ENCODE data around the gene PTPN3.
A peak's percentile ranks its signal among the peaks of the same experiment; 100 is the strongest.

The PTPN3 gene

DNA sequence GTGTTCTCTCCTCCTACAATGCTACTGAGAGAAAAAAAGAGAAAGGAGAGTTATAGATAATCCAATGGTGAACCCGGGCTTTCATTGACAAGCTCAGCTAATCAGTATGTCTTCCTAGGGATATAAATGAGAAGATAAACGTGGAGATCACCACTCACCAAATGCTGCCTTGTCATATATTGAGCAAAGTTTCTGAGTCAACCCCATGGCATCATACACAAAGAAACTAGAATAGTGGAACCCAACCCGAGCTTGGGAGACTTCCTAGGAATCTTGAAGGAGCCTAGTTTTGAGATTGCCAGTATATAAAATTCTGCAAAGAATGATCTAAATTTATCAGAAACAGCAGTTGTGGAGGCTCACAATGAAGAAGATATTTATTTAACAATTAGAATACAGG, 47.8 kb downstream of the PTPN3 start:
- DNase-seq: no peak

DNA sequence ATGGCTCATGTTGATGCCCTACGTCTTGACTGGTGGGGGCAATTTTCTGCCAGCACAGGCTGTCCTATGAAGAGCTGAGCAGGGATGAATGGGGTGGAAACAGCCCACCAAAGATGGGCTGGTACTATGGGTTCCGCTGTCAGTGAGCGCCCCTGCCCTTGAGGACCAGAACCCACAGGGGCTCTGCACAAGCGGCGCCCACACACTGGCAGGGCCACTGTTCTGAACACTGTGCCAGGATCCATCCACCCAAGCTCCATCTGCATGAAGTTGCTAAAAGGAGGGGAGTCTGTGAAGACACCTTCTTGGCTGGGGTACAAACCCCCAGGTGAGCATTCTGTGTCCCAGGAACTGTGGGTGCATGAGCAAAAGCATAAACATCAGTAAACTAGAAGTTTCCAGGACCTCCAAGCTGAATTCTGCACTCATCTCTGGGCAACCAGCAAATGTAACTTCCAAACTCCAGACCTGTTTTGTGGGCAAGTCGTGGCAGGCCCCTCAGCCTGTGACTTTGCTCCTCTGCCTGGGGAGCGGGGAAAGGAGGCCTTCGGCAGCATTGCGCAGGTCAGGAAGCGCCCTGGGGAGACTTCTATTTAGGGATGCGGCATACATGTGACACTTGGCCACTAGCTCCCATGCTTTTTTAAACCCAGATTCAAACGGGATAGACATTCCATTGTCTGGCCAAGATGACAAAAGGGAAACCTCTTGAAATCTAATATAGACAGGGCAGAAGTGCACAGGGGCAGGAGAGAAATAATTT, 48.9 kb downstream of the PTPN3 start:
- DNase-seq: no peak

DNA sequence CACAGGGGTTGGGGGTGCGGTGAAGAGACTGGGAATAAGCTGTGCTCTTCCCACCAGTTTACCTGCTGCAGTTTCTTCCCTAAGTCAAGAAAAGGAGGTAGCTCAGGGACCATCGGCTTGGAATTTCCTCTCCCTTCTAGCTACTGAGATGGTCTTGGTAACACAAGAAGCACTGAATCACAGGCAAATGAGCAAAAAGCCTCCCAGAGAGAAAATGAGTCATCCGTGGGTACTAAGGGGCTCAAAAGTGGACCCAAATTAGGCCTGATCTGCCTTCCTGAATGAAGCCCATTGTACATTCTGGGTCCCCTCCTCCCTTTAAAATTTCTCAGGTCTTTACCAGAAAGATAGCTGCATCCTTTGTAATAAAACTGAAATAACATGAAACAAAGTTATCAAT, 49.9 kb downstream of the PTPN3 start:
- DNase-seq: no peak

DNA sequence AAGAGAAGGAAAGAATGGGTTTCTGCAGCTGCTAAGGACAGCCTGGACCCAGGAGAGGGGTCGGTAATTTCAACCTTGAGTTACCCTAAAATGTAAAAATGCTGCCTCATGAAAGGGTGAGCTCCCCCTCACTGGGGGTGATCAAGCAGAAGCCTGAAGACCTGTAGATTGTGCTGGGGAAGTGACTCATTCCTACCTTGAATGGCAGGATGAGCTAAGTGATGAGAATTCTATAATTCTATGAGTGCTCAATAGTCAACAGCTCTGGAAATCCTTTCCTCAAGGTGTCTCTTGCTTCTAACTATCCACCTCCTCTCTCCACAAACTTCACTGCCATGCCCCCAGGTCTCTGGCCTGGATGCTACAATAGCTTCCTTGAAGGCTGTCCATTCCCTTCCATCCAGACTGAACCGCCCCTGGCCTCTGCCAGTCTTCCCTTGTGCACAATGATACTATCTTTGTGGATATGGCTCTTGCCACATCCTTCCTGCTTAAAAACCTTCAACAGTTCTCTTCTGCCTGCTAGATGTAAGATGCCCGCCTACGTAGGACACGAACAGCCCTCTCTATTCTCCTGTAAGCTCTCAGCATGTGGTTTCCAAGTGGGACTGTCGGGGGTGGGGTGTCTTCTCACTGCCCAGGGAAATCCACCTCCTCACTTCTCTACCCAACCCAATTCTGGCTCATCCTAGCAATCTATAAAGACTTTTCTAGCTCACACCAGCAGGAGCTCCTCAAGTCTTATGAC, 50.6 kb downstream of the PTPN3 start:
- DNase-seq: no peak

DNA sequence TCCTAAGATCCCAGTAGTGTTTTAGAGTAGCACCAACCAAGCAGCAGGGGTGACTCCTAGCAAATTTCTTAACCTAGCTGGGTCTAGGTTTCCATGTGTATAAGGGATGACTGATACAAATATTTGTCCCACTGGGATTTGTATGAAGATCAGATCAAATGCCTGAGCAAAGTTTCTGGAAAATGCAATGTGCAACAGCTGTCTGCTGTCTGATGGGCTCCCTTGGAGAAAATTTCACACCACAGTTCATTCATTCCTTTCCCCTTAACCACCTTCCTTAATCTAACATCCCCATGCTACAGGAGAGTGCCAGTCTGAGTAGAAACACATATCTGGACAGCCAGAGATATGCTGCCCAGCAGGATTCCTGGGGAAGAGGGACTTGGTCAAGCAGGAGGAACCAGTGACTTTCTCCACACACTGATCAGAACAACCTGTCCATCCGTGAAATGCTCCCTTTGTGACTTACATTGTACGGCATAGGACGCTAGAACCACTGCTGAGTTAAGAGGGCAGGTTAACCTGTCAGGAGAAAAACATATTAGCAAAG, 53.3 kb downstream of the PTPN3 start:
- DNase-seq: no peak

DNA sequence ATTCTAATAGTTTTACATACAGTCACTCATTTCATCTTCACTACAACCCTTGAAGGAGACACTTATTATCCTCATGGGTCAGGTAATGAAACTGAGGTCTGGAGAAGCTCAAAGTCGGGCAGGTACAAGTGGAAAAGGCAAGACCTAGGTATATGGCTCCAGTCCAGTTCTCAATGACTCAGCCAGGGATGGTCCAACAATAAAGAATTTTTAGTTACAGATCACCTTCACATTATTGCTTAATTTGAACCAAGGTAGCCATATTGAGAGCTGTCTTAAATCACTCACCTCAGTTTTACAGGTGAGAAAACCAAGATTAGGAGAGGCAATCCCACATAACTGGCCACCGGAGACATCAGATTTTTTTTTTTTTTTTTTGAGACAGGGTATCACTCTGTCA, 55.4 kb downstream of the PTPN3 start:
- DNase-seq: no peak

DNA sequence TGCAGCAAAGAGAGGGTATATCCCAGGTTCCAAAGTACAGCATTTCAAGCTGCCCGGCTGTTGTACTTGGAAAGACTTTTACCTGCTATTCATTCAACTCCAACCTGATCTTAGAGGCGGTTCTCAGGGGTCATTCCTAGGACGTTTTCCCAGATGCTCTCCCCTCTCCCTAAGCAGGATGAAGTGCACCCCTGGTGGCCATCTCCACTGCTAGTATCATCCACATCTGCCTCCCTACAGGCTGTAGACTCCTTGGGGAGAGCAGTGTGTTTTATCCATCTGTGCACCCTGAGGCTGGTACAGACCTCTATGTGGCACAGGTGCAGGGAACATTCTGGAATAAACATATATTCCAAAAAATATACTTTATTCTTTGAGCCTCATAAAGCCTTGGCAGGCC, 56.8 kb downstream of the PTPN3 start:
- DNase-seq: no peak

DNA sequence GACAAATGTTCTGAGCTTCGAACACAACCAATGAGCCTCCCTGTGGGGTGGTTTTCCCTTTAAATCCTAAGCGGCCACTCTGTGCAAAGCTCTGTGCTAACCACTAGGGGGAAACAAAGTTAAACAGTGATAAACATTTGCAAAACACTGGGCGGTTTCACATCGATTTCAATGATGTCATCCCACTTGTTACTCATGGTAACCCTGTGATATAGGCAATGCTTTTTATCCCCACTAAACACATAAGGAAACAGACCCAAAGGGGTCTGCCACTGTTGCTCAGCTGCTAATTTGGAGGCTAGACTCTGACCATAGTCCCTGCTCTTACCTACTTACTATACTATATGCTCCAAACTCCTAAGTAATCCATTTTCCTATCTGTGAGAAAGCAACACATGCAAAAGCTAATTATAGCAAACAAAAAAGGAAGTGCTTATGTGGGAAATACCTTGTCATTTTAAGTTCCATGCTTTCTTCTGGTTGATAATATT, 57.3 kb downstream of the PTPN3 start:
- peak; percentile 12 for DNase-seq

DNA sequence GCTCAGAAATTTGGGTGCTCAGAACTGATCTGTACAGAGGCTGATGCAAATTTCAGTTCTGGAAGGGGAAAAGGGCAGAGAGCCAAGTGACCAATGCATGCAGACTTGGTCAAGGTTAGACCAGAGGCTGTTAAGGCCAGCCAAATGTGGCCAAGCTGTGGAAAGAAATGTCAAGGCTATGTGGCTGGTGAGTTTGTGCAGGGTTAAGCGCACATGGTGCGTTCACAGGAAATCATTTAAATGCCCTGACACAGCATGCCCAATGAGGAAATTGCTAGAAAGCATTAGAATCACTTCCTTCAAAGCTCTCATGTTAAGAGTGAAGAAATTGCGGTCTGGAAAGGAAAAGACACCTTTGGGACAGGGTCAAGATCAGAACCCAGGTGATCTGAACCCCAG, 58.0 kb downstream of the PTPN3 start:
- DNase-seq: no peak

DNA sequence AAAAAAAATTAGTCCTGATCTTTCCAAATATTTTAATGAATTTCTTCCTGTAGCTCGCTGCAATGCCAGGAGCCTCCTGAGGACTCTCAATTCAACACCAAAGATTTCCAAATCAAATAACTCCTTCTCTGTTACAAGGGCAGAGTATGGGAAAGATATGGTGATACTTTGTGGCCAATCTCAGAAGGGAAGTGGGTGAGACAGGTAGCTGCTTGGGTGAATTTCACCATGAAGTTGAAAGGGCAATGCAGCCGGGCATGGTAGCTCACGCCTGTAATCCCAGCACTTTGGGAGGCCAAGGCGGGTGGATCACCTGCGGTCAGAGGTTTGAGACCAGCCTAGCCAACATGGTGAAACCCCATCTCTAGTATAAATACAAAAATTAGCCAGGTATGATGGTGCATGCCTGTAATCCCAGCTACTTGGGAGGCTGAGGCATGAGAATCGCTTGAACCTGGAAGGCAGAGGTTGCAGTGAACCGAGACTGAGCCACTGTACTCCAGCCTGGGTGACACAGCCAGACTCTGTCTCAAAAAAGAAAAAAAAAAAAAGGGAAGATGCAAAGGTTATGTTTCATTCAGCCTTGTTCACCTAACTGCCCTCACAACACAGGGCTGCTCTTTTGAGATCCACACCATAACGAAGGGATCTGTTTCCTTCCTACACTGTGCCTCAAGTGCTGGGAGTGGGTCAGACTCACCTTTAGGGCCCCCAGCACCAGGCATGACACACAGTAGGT, 58.6 kb downstream of the PTPN3 start:
- DNase-seq: no peak

DNA sequence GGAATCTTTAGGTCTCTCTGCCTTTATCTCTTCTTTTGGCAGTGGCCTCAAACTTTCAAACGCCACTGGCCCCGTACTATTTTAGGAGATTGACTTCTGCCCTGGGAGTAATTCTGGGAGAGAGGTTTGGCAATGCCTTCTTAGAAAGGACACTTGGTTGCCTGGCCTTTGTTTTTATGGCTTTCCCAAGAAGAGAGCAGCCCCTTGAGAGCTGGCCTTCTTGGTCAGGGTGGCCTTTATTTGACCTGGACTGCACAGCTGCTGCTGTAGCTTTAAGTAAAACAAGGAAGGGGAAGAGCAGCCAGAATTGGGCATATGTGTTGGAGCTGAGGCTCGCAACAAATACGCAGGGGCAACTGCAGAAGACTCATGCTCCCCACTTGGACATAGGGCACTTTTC, 60.8 kb downstream of the PTPN3 start:
- DNase-seq: no peak

DNA sequence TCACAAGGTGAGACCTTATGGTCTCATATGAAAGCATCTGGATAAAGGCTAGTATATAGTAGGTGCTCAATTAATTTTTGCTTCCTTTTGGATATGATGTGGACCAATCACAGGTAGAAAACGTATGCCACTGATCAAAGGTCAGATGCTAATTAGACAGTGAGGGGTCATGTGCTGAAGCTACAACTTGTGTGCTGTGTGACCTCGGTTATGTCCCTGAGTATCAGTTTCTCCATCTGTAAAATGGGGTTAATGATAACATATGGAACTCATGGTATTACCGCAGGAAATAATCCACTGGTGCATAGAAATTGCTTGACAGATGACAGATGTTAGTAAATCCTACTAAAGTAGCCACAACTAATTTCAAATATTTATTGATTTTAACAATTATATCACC, 62.0 kb downstream of the PTPN3 start:
- DNase-seq: no peak

DNA sequence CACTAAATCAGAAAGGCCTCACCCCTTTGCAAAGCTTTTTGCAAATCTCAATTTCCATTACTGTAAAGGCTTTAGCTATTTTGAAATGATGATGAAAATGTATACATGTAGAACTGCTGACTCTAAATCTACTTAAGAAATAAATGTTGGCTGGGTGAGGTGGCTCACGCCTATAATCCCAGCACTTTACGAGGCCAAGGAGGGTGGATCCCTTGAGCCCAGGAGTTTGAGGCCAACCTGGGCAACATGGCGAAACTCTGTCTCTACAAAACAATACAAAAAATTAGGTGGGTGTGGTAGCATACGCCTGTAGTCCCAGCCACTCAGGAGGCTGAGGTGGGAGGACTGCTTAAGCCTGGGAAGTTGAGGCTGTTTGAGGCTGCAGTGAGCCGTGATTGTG, 64.6 kb downstream of the PTPN3 start:
- no peak for DNase-seq

DNA sequence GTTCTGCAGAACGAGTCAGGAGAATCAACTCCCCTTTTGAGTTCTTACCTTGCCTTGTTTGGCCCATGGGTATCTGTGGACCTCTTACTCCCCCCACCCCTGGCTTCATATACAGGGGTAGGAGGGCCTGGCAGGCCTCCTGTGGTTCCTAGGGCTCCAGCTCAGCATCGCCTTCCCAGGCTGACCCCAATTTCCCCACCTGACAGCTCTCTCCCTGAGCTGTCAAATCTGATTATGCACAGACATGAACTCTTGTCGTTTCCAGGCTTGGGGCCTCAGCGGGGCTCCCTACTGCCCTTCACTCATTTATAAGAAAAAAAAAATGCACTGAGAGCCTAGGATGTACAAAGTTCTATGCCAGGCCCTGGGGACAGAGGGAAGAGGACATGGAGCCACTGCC, 67.9 kb downstream of the PTPN3 start:
- DNase-seq: no peak

DNA sequence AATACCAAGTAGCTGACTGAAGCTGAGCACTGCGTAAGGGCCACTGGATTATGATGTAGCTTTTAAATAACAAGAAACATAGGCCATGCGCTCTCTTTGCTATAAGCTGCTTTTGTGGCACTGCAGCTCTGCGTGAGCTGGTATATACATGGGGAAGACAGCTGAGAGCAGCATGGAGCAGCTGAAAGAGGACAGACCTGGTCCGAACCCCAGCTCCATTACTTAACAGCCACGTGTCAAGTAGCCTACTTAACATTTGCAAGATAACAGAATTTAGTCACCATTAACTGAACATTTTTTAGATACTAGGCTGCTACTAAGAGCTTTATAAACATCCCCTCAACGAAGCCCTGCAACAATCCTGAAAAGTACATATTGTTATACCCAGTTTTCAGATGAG, 69.3 kb downstream of the PTPN3 start:
- no peak for DNase-seq

DNA sequence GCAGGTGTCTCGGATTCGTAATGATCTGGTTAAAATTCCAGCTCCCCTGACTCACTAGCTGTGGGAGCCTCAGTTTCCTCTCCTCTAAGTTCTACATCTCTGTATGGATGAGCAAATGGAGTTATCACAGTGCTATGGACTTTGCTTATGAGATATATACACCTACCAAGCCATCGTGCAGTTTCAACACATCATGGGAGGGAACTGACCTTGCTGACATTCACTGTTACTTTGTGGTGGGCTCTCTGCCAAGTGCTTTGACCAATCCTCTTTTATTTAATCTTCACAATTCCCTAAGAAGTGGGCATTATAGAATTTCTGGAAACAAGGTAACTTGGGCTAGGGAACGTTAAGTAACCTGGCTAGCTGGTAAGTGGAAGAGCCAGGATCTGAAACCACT, 70.2 kb downstream of the PTPN3 start:
- DNase-seq: no peak

DNA sequence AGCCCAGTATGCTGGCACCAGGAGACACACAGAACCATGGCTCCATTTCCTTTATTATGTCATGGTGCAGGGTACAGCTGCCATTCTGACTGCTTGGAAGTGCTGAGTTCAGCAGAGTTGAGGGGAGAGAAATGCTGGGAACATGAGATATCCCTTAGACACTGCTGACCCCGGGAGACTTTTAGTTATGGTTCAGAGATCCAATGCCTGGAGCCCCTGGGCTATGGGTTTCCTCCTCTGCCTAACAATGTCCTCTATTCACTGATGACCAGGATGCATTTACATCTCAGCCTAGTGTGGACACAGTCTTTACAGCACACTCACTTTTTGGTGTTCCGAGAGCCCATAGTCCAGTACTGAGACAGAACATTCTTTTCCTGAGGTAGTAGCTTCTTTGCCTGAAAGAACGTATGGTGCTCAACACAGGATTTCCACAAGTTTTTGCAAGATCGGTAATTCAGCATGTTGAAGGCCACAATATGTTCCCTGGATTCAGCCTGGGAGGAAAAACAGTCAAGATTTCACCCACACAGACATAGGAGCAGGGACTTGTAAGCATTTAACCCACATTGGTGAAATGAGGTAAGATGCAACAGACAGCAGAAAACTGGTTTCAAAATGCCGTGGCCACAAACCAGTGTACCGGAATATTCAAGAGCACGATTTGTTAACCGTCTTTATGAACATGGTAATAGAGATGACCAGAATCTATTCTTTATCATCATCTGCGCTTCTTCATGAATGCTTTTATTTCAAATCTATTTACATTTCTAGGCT, 71.3 kb downstream of the PTPN3 start:
- no peak for DNase-seq

DNA sequence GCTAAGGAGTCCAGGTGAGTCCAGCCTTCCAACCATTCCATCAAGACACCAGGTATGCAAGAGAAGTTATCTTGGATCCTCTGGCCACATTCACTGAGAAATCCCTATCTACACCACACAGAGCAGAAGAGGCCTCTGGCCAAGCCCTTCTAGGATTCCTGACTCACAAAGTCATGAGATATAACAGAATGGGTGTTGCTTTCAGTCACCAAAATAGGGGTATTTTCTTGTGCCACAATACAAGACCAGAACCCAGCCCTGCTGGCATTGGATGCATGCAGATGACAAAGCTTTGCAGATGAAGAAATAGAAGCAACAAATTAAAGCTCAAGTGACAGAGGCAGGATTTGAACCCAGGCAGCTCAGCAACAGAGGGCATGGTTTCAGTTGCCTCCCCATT, 73.5 kb downstream of the PTPN3 start:
- no peak for DNase-seq

DNA sequence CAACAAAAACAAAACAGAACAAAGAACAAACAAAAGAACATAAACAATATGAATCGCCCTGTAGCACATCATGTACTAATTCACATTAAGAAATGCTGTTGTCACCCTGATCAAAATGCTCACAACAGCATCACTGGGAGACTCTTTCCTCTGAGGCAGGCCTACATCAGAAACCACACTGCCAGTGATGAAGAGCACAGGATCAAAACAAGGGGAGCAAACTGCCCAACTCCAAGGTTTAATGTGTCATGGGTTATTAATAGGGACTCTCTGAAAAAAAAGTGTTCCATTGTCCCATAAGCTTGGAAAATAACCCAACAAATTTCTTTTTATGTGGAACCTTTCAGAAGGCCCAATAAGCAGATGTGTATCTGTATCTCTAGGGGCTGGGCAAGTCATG, 74.2 kb downstream of the PTPN3 start:
- no peak for DNase-seq

DNA sequence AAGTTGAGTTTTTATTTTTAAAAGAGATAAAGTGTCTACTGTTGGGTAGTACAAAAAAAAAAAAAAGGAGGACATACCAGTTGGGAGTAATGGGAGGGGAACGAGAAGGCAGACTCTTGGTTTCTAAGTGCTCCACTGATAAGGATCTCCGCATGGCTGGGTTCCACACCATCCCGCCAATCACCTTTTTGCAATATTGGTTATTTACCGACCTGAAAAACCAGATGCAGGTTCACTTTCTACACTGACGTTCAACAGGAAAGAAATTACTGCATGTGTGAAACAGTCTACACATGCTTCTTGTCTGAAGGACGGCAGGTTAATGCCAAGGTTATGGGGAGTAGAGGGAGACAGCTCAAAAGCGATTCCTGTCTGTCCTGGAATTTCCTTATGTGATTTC, 75.5 kb downstream of the PTPN3 start:
- DNase-seq: no peak

DNA sequence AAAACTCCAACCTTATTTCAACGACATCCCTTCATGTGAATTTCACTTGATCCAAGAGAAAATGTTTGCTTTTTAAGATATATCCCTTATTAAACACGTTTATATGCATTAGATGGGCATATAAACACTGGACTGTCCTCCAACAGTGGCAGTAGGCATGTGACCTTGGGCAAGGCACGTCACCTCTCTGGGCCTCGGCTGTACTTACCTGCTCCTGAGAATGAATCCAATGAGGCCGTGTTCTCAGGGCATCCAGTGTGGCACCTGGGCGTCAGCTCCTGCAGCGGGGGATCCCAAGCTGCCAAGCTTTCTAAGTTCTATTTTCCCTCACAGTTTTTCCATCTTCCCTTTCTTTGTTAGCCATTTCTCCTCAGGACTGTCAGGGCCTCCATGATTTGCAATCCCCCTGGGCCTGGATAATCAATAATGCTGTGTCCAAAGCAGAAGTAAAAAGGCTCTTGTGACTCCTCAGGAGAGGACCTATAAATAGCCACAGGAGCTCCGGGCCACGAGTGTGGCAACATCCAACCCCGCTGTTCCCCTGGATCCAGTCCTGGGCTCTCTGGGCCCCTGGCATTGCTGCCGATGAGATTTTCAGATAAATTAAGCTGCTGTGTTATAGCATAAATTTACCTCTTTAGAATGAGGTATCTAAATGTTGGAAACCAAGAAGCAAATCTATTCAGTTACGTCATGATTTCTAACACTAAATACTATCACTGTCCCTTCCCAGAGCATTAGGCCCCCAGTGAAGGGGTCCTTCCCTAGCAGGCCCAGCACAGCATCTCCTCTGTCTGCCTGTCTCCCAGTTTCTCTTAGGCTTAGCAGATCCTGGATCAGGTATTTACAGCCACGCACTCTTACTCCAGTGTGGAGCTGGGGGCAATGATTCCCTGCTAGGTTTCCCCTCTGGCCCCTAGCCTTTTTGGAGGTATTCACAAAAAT, 76.8 kb downstream of the PTPN3 start:
- no peak for DNase-seq

DNA sequence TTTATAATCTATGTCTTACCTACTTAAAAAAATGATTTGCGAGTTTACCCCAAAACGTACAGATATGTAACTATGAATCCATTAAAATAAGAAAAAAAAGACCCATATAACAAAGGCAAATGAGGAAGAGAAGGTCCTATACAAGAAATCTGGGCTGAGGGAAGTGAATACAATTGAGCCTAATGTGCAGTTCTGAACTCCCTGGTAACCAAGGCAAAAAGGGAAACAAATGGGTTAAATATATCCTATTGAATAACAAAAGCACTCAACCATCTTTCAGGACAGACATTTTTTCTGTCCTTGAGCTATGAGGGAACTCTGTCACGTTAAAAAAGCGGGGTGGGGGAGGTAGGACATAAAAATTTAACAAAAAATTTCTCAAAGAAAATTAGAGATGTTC, 78.6 kb downstream of the PTPN3 start:
- no peak for DNase-seq
